Chondrocyte (in vitro differentiated cells): ENCODE data around the gene CAMK2D. TPM values are rescaled to one million over a fixed set of nuclear protein-coding genes. Genes with fewer than 3 reads are reported as not detected.

ENCODE experiments used
- DNase-seq: peaks from one replicate; pipeline ENCODE4 v3.0.0; 2021; ENCODE audit warnings: mixed read lengths, low spot score
- H3K27ac Mint-ChIP-seq: one replicate; pipeline ENCODE4 v1.8.0; 2021; ENCODE audit warnings: mild to moderate bottlenecking, moderate library complexity, mixed read lengths; ENCODE audit not compliant: unreplicated experiment
- H3K27me3 Mint-ChIP-seq: 2 replicates; pipeline ENCODE4 v1.8.0; 2021; ENCODE audit warnings: low read depth, mixed read lengths
- H3K36me3 Mint-ChIP-seq: 2 replicates; pipeline ENCODE4 v1.8.0; 2021; ENCODE audit warnings: low read depth, mixed read lengths
- H3K4me1 Mint-ChIP-seq: 2 replicates; pipeline ENCODE4 v1.8.0; 2021; ENCODE audit warnings: low read depth, mild to moderate bottlenecking, mixed read lengths
- H3K4me3 Mint-ChIP-seq: one replicate; pipeline ENCODE4 v1.8.0; 2021; ENCODE audit warnings: mild to moderate bottlenecking, moderate library complexity, mixed read lengths; ENCODE audit not compliant: unreplicated experiment
- H3K9me3 Mint-ChIP-seq: 2 replicates; pipeline ENCODE4 v1.8.0; 2021; ENCODE audit warnings: low read depth, mixed read lengths
- total RNA-seq: library from RNA; stranded (reverse); gene quantifications from 3 replicates; pipeline ENCODE4 v1.2.1, GENCODE V29; 2021
- TF ChIP-seq, protein P1 (sequence below): fragments of 200-600 bp; sonication (generic); IDR thresholded peaks from 2 replicates; pipeline ENCODE4 v1.5.0; 2021; ENCODE audit warnings: antibody characterized with exemption, mild to moderate bottlenecking, moderate library complexity

CAMK2D gene
- total RNA-seq, 1 donor from 2014 or later = 73.7 TPM

- peaks cover 41% of the 10 kb centered on the region for H3K4me1 Mint-ChIP-seq
- DNase-seq = no peak
- peaks cover 5% of the 10 kb centered on the region for H3K9me3 Mint-ChIP-seq
- TF ChIP-seq, protein P1, sequence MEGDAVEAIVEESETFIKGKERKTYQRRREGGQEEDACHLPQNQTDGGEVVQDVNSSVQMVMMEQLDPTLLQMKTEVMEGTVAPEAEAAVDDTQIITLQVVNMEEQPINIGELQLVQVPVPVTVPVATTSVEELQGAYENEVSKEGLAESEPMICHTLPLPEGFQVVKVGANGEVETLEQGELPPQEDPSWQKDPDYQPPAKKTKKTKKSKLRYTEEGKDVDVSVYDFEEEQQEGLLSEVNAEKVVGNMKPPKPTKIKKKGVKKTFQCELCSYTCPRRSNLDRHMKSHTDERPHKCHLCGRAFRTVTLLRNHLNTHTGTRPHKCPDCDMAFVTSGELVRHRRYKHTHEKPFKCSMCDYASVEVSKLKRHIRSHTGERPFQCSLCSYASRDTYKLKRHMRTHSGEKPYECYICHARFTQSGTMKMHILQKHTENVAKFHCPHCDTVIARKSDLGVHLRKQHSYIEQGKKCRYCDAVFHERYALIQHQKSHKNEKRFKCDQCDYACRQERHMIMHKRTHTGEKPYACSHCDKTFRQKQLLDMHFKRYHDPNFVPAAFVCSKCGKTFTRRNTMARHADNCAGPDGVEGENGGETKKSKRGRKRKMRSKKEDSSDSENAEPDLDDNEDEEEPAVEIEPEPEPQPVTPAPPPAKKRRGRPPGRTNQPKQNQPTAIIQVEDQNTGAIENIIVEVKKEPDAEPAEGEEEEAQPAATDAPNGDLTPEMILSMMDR = no peak
- no peaks in the 10 kb centered on the region for H3K27me3 Mint-ChIP-seq
- peaks cover 6% of the 10 kb centered on the region for H3K36me3 Mint-ChIP-seq
- no peak overlapping the region for H3K4me3 Mint-ChIP-seq
- peak overlapping the region; percentile 36 for H3K27ac Mint-ChIP-seq
Observed at GRCh38 chr4:113572620-113573019, 188.9 kb downstream of the CAMK2D start.

DNA sequence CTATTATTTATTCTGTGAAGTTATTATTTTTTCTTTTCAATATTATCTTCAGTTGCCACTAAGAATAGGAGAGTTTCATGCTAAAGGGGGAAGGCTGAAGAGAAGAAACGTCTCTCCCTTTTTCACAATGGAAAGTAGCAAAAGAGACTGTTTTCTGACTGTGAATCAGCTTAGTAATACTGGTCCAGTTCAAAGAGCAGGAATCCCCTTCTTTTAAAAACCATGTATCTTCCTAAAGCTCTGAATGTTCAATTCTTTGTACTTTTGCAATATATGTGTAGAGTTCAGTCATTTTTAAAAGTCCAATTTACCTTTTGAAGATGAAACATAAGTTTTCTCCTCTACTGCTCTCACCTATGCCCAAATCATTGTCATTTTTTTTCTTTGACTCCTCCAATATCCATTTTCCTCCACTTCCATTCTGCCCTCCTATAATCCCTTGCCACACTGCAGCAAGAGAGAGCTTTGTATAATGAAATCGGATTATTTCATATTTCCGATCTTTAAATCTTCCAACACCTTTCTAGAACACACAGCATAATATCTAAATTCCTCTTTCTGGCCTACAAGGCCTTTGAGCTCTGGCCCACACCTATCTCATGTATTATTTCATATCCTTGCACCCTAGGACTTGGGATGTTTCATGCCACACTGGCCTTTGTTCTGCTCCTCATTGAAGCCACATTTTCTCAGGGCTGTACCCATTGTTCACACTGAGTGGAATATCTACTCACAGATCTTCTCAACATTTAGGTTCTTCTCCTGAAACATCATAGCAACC is 195.3 kb downstream of the CAMK2D start:
- peaks cover 27% of the 10 kb centered on the region for H3K4me1 Mint-ChIP-seq
- H3K27ac Mint-ChIP-seq = no peak overlapping the region
- peaks cover 3% of the 10 kb centered on the region for H3K9me3 Mint-ChIP-seq
- TF ChIP-seq, protein P1 = no peak
- peaks cover 4% of the 10 kb centered on the region for H3K36me3 Mint-ChIP-seq
- no peaks in the 10 kb centered on the region for H3K27me3 Mint-ChIP-seq
- DNase-seq = no peak
- H3K4me3 Mint-ChIP-seq = no peak overlapping the region

DNA sequence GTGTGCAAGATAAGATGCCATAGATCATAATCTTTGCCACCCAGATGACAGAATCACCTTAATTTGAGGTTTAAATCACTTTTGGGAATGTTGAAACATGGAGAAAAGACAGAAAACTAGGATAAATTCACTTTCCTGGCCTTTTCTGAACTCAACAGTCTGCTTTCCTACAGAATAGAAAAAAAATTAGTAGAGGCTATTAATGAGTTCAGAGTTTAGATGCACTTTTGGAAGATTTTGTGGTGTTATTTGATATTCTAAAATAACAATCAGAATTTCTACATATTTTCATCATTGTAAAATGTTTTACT is 195.9 kb downstream of the CAMK2D start:
- peaks cover 2% of the 10 kb centered on the region for H3K9me3 Mint-ChIP-seq
- TF ChIP-seq, protein P1 = no peak

GRCh38 chr4:113564493-113564892 is 197.0 kb downstream of the CAMK2D start:
- no peak overlapping the region for H3K27ac Mint-ChIP-seq

More for the DNA sequence above, 195.9 kb downstream of the CAMK2D start:
- Mint-ChIP-seq H3K27ac (no peak overlapping the region), H3K4me1 (peaks cover 33% of the 10 kb centered on the region), H3K4me3 (no peak overlapping the region), H3K36me3 (peaks cover 4% of the 10 kb centered on the region), H3K27me3 (no peaks in the 10 kb centered on the region)
- DNase-seq = no peak

GRCh38 chr4:113563691-113564378 is 197.7 kb downstream of the CAMK2D start:
- TF ChIP-seq, protein P1 = no peak
- Mint-ChIP-seq H3K4me1 (peaks cover 41% of the 10 kb centered on the region), H3K27me3 (no peaks in the 10 kb centered on the region), H3K27ac (peak overlapping the region; percentile 28), H3K36me3 (peaks cover 3% of the 10 kb centered on the region), H3K9me3 (no peaks in the 10 kb centered on the region), H3K4me3 (no peak overlapping the region)
- no peak for DNase-seq

More at GRCh38 chr4:113564493-113564892, 197.0 kb downstream of the CAMK2D start:
- Mint-ChIP-seq H3K36me3 (peaks cover 3% of the 10 kb centered on the region), H3K27me3 (no peaks in the 10 kb centered on the region), H3K4me1 (peaks cover 41% of the 10 kb centered on the region), H3K9me3 (no peaks in the 10 kb centered on the region), H3K4me3 (no peak overlapping the region)
- TF ChIP-seq, protein P1 = no peak
- DNase-seq = no peak
